Measurements from ENCODE around the gene CD7.

DNA sequence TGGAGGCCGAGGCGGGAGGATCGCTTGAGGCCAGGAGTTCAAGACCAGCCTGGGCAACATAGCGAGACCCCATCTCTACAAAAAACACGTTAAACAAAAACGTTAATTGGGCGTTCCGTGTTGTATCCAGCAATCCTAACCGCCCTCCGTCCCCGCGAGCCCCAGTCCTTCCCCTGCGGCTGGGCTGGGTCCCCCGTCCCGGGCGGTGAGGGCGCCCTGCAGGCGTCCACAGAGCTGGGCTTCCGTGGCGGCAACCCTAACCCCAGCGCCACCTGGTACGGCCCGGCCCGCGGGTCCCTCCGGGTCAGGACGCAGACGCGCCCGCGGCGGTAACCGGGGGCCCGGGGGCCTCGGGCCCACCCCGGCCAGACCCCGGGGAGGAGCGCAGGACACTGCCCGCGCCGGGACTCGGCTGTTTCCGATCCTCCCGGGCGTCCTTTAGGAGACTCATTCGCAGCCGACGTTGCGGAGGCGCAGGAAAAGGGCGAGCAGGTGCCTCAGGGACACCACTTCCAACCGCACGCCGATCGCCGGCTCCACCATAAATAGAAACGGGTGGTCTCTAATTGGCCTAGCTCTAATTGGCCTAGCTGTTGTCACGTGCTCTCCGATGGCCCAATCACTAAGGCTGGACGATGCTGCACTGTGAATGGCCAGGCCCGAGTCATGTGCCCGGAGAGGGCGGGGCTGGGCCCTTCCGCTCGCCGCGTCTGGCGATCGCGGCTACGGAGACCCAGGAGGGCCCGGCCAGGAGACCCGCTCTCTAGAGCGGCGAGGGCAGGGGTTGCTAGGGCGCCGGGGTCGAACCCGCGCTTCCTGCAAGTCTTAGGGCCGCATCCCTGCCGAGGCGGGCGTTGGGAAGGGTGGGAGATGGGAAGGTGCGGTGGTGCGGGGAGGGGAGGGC lies 24.9 kb downstream of the CD7 start:
- TF ChIP-seq, protein P1, sequence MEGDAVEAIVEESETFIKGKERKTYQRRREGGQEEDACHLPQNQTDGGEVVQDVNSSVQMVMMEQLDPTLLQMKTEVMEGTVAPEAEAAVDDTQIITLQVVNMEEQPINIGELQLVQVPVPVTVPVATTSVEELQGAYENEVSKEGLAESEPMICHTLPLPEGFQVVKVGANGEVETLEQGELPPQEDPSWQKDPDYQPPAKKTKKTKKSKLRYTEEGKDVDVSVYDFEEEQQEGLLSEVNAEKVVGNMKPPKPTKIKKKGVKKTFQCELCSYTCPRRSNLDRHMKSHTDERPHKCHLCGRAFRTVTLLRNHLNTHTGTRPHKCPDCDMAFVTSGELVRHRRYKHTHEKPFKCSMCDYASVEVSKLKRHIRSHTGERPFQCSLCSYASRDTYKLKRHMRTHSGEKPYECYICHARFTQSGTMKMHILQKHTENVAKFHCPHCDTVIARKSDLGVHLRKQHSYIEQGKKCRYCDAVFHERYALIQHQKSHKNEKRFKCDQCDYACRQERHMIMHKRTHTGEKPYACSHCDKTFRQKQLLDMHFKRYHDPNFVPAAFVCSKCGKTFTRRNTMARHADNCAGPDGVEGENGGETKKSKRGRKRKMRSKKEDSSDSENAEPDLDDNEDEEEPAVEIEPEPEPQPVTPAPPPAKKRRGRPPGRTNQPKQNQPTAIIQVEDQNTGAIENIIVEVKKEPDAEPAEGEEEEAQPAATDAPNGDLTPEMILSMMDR (IDR thresholded peaks at IDR 0.05; ENCODE audit: low read depth, low read length, poor library complexity, severe bottlenecking): no peak
- no peak for TF ChIP-seq EZH2phosphoT487 (IDR thresholded peaks at IDR 0.05; ENCODE audit: borderline replicate concordance, low read length)

Measured in DOHH2 (cell line).